ENCODE data around the gene IFIT2.

Gene IFIT2

DNA sequence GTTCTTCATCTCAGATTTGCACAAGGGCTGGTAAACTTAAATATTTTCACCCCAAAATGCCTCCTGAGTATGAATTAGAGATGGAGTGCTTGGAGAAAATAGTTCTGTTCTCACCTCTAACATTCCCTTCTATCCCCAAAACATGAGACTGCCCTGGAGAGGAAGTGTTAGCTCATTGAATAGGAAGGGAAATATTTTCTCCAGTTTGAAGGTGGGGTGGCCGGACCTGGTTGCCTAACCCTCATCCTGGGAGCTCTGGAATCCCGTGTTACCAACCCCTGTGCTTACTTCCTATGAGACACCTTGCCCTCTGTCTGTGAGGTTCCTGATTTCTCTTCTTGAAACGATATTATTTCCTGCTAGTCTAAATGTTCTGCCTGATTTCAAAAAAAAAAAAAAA, 779 bp downstream of the IFIT2 start:
- H3K27ac ChIP-seq (ENCODE audit: low read depth, low read length, poor library complexity, severe bottlenecking), result no peak overlapping the region
- H3K9ac ChIP-seq (ENCODE audit: low read length), result no peak overlapping the region
- no peak overlapping the region for H3K4me3 ChIP-seq (ENCODE audit: low read depth, low read length, poor library complexity, severe bottlenecking)
- peak overlapping the region; percentile 46; the same call in 1 of the 2 replicates for H3K4me2 ChIP-seq (ENCODE audit: low read length)
- no peaks in the 10 kb centered on the region for H3K9me3 ChIP-seq (ENCODE audit: low read length)
- no peaks in the 10 kb centered on the region for H4K20me1 ChIP-seq (ENCODE audit: insufficient read depth, low read length)
- H3K4me1 ChIP-seq (ENCODE audit: insufficient read depth, low read length, severe bottlenecking), result peaks cover 14% of the 10 kb centered on the region
- no peak overlapping the region for H2AFZ ChIP-seq (ENCODE audit: low read length)
- no peak for TF ChIP-seq EZH2 (IDR thresholded peaks at IDR 0.05; ENCODE audit: borderline replicate concordance, low read length)
- TF ChIP-seq, protein P1, sequence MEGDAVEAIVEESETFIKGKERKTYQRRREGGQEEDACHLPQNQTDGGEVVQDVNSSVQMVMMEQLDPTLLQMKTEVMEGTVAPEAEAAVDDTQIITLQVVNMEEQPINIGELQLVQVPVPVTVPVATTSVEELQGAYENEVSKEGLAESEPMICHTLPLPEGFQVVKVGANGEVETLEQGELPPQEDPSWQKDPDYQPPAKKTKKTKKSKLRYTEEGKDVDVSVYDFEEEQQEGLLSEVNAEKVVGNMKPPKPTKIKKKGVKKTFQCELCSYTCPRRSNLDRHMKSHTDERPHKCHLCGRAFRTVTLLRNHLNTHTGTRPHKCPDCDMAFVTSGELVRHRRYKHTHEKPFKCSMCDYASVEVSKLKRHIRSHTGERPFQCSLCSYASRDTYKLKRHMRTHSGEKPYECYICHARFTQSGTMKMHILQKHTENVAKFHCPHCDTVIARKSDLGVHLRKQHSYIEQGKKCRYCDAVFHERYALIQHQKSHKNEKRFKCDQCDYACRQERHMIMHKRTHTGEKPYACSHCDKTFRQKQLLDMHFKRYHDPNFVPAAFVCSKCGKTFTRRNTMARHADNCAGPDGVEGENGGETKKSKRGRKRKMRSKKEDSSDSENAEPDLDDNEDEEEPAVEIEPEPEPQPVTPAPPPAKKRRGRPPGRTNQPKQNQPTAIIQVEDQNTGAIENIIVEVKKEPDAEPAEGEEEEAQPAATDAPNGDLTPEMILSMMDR (IDR thresholded peaks at IDR 0.05; ENCODE audit: low read length), result no peak
- H3K36me3 ChIP-seq (ENCODE audit: insufficient read depth, low read length), result no peaks in the 10 kb centered on the region
- no peaks in the 10 kb centered on the region for H3K79me2 ChIP-seq (ENCODE audit: insufficient read depth, low read length)
- H3K9me2 ChIP-seq (ENCODE audit: low read depth, low read length), result no peaks in the 10 kb centered on the region
- no peaks in the 10 kb centered on the region for H3K27me3 ChIP-seq (ENCODE audit: insufficient read depth, low read length)
- H3F3A ChIP-seq (ENCODE audit: insufficient read depth, low read length), result no peaks in the 10 kb centered on the region

DNA sequence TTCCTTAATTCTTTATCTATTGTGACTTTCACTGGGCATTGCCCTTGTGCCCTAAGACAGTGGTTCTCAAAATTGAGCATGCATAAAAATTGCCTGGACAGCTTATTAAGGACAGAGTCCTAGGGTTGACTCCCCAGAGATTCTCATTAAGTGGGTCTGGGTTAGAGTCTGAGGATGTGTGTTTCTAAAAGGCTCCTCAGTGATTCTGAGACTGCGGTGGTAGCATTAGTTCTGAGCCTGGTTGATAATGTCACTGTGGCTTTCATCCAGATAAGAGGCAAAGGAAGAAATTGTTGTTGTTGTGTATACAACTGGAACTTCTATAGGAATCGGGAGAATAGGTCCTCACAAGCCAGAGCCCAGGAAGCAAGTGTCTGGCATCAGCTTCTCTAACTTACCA, 1.3 kb downstream of the IFIT2 start:
- no peak overlapping the region for H3K4me3 ChIP-seq (ENCODE audit: low read depth, low read length, poor library complexity, severe bottlenecking)

DNA sequence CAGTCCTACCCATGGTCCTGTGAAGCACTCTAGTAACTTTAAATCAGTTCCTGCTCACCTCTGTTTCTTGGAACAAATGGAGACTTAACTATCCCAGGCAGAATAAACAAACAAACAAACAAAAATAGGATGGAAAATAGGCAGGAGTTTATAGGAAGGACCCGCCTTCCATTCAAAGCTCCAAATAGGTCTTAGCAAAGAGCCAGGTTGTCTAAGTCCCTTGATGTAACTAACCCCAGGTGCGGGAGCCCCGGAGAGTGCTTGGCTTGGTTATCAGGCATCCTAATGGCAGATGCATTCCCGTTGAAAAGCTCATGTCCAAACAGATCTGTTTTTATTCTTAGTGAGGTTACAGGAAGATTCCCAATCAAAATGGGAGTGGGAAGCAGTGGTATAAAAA, 2.2 kb downstream of the IFIT2 start:
- no peaks in the 10 kb centered on the region for H3F3A ChIP-seq (ENCODE audit: insufficient read depth, low read length)
- no peaks in the 10 kb centered on the region for H3K36me3 ChIP-seq (ENCODE audit: insufficient read depth, low read length)
- no peak for TF ChIP-seq EZH2 (IDR thresholded peaks at IDR 0.05; ENCODE audit: borderline replicate concordance, low read length)
- TF ChIP-seq, protein P1 (IDR thresholded peaks at IDR 0.05; ENCODE audit: low read length), result no peak
- no peaks in the 10 kb centered on the region for H3K79me2 ChIP-seq (ENCODE audit: insufficient read depth, low read length)
- H3K9ac ChIP-seq (ENCODE audit: low read length), result no peak overlapping the region
- H3K9me3 ChIP-seq (ENCODE audit: low read length), result no peaks in the 10 kb centered on the region
- no peak overlapping the region for H3K27ac ChIP-seq (ENCODE audit: low read depth, low read length, poor library complexity, severe bottlenecking)
- H3K9me2 ChIP-seq (ENCODE audit: low read depth, low read length), result no peaks in the 10 kb centered on the region
- H3K27me3 ChIP-seq (ENCODE audit: insufficient read depth, low read length), result no peaks in the 10 kb centered on the region
- no peak overlapping the region for H3K4me3 ChIP-seq (ENCODE audit: low read depth, low read length, poor library complexity, severe bottlenecking)
- no peak overlapping the region for H3K4me2 ChIP-seq (ENCODE audit: low read length)
- H2AFZ ChIP-seq (ENCODE audit: low read length), result no peak overlapping the region
- H4K20me1 ChIP-seq (ENCODE audit: insufficient read depth, low read length), result no peaks in the 10 kb centered on the region
- peaks cover 14% of the 10 kb centered on the region for H3K4me1 ChIP-seq (ENCODE audit: insufficient read depth, low read length, severe bottlenecking)

More for the DNA sequence above, 1.3 kb downstream of the IFIT2 start:
- H3K9me2 ChIP-seq (ENCODE audit: low read depth, low read length), result no peaks in the 10 kb centered on the region
- no peaks in the 10 kb centered on the region for H3F3A ChIP-seq (ENCODE audit: insufficient read depth, low read length)
- no peak overlapping the region for H3K4me2 ChIP-seq (ENCODE audit: low read length)
- TF ChIP-seq EZH2 (IDR thresholded peaks at IDR 0.05; ENCODE audit: borderline replicate concordance, low read length), result no peak
- TF ChIP-seq, protein P1 (IDR thresholded peaks at IDR 0.05; ENCODE audit: low read length), result no peak
- H2AFZ ChIP-seq (ENCODE audit: low read length), result no peak overlapping the region
- H3K27me3 ChIP-seq (ENCODE audit: insufficient read depth, low read length), result no peaks in the 10 kb centered on the region
- H3K9ac ChIP-seq (ENCODE audit: low read length), result no peak overlapping the region
- H3K27ac ChIP-seq (ENCODE audit: low read depth, low read length, poor library complexity, severe bottlenecking), result no peak overlapping the region
- H3K4me1 ChIP-seq (ENCODE audit: insufficient read depth, low read length, severe bottlenecking), result peaks cover 14% of the 10 kb centered on the region
- H3K9me3 ChIP-seq (ENCODE audit: low read length), result no peaks in the 10 kb centered on the region
- no peaks in the 10 kb centered on the region for H4K20me1 ChIP-seq (ENCODE audit: insufficient read depth, low read length)
- H3K79me2 ChIP-seq (ENCODE audit: insufficient read depth, low read length), result no peaks in the 10 kb centered on the region
- no peaks in the 10 kb centered on the region for H3K36me3 ChIP-seq (ENCODE audit: insufficient read depth, low read length)
